Measurements from ENCODE around the gene PCLO.
"Not testable (repeated sequence)": the region's sequence is repeated elsewhere in the genome, so short reads cannot be mapped to it uniquely, and the experiment has no call there.

PCLO gene

GRCh38 chr7:82953324-82954027 lies 209.2 kb downstream of the PCLO start:
- no peak for DNase-seq

GRCh38 chr7:82950436-82950835 lies 212.2 kb downstream of the PCLO start:
- no peak for DNase-seq

- no peak for DNase-seq
Measured at GRCh38 chr7:82945480-82945879, 217.2 kb downstream of the PCLO start.

- DNase-seq, result no peak
Measured at GRCh38 chr7:82945056-82945455, 217.6 kb downstream of the PCLO start.

GRCh38 chr7:82932516-82932915 lies 230.2 kb downstream of the PCLO start:
- no peak for DNase-seq

- no peak for DNase-seq
Measured at GRCh38 chr7:82926477-82926876, 236.2 kb downstream of the PCLO start.

GRCh38 chr7:82925331-82925730 lies 237.4 kb downstream of the PCLO start:
- DNase-seq, result no peak

- no peak for DNase-seq
Measured at GRCh38 chr7:82906502-82906901, 256.2 kb downstream of the PCLO start.

- no peak for DNase-seq
Measured at GRCh38 chr7:82904871-82905270, 257.8 kb downstream of the PCLO start.

GRCh38 chr7:82901098-82901497 lies 261.6 kb downstream of the PCLO start:
- not testable (repeated sequence) for DNase-seq

- no peak for DNase-seq
Measured at GRCh38 chr7:82897500-82897899, 265.2 kb downstream of the PCLO start.

GRCh38 chr7:82894341-82894740 lies 268.3 kb downstream of the PCLO start:
- DNase-seq, result not testable (repeated sequence)

- no peak for DNase-seq
Measured at GRCh38 chr7:82886324-82886723, 276.4 kb downstream of the PCLO start.

GRCh38 chr7:82865856-82866255 lies 296.8 kb downstream of the PCLO start:
- no peak for DNase-seq

GRCh38 chr7:82859106-82859850 lies 303.4 kb downstream of the PCLO start:
- no peak for DNase-seq

- no peak for DNase-seq
Measured at GRCh38 chr7:82851121-82851520, 311.6 kb downstream of the PCLO start.

- DNase-seq, result no peak
Measured at GRCh38 chr7:82841828-82842227, 320.9 kb downstream of the PCLO start.

- DNase-seq, result no peak
Measured at GRCh38 chr7:82840061-82840460, 322.6 kb downstream of the PCLO start.

GRCh38 chr7:82839555-82839954 lies 323.1 kb downstream of the PCLO start:
- DNase-seq, result no peak

GRCh38 chr7:82839063-82839462 lies 323.6 kb downstream of the PCLO start:
- DNase-seq, result no peak

- DNase-seq, result no peak
Measured at GRCh38 chr7:82838314-82838713, 324.4 kb downstream of the PCLO start.

GRCh38 chr7:82823073-82823472 lies 339.6 kb downstream of the PCLO start:
- no peak for DNase-seq

- DNase-seq, result no peak
Measured at GRCh38 chr7:82821037-82821436, 341.6 kb downstream of the PCLO start.

- DNase-seq, result no peak
Measured at GRCh38 chr7:82818171-82818570, 344.5 kb downstream of the PCLO start.

- no peak for DNase-seq
Measured at GRCh38 chr7:82816272-82816671, 346.4 kb downstream of the PCLO start.

Data from NCI-H1105 treated with DMSO at 0.1 percent for 48 hours (cell line).